SJSA1 (cell line): Measurements from ENCODE around the gene MICB. TPM values are rescaled to one million over a fixed set of nuclear protein-coding genes. Genes with fewer than 3 reads are reported as not detected.
A peak's percentile ranks its signal among the peaks of the same experiment; 100 is the strongest.
"Not testable (repeated sequence)": the region's sequence is repeated elsewhere in the genome, so short reads cannot be mapped to it uniquely, and the experiment has no call there.

Source experiments
- DNase-seq, 2 experiments: peaks; one replicate each; pipeline ENCODE4 v3.0.0-alpha.2; 2015 to 2020; ENCODE audit warnings: low spot score in 2 of 2, low read depth in 1 of 2
- H3K27ac ChIP-seq: fragments of 250-450 bp; sonication (Bioruptor Pico); 2 replicates; pipeline ENCODE4 v1.5.1; 2020; ENCODE audit warnings: mild to moderate bottlenecking, moderate library complexity
- H3K27me3 ChIP-seq: fragments of 250-450 bp; sonication (Bioruptor Pico); replicated peaks from 2 replicates; pipeline ENCODE4 v1.5.1; 2020; ENCODE audit warnings: mild to moderate bottlenecking, moderate library complexity
- H3K36me3 ChIP-seq: fragments of 250-450 bp; sonication (Bioruptor Pico); 2 replicates; pipeline ENCODE4 v1.5.1; 2020; ENCODE audit warnings: mild to moderate bottlenecking
- H3K4me1 ChIP-seq: fragments of 250-450 bp; sonication (Bioruptor Pico); replicated peaks from 2 replicates; pipeline ENCODE4 v1.6.1; 2021; ENCODE audit warnings: mild to moderate bottlenecking
- H3K4me3 ChIP-seq: fragments of 250-450 bp; sonication (Bioruptor Pico); 2 replicates; pipeline ENCODE4 v1.5.1; 2020; ENCODE audit warnings: mild to moderate bottlenecking
- H3K9me3 ChIP-seq: fragments of 250-450 bp; sonication (Bioruptor Pico); replicated peaks from 2 replicates; pipeline ENCODE4 v1.5.1; 2020; ENCODE audit warnings: mild to moderate bottlenecking
- total RNA-seq: library from RNA; depleted of rRNA; stranded (reverse); fragments of >200 nt; shearing (Covaris generic); gene quantifications from 2 replicates; pipeline ENCODE4 v1.2.3, GENCODE V29; 2014

MICB gene
- total RNA-seq, 1 experiment from 2014 or later, result 60.0 TPM

DNA sequence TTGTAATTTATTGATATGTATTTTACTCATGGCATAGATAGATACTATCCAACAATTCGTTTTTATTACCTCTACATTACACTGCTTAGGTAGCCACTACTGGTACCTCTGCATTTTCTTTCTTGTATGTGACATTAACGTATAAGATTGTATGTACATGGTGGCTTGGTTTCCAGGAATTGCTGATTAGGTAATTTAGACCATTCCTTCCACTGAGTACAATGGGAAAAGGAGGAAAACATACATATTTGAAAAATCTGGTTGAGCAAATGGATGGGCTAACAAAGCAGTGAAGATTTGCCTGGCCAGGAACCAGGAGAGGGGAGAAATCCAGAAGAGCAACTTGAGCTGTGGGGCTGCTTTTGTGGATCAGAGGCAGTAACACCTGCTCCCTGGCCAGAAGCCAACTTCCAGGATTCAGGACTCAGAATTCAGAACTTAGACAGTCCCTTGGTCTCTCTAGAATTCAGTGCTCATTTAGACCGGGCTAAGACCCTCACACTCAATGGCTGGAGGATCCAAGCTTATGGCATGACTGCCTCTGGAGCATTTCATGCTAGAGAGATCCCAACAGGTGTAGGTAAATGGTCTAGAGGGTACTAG lies 17.9 kb upstream of the MICB start:
- peaks cover 15% of the 10 kb centered on the region for H3K36me3 ChIP-seq
- no peaks in the 10 kb centered on the region; the same call in 1 of the 2 replicates for H3K4me1 ChIP-seq
- no peak overlapping the region for H3K27ac ChIP-seq
- no peaks in the 10 kb centered on the region for H3K9me3 ChIP-seq
- no peaks in the 10 kb centered on the region for H3K27me3 ChIP-seq
- no peak for DNase-seq
- no peak overlapping the region for H3K4me3 ChIP-seq

DNA sequence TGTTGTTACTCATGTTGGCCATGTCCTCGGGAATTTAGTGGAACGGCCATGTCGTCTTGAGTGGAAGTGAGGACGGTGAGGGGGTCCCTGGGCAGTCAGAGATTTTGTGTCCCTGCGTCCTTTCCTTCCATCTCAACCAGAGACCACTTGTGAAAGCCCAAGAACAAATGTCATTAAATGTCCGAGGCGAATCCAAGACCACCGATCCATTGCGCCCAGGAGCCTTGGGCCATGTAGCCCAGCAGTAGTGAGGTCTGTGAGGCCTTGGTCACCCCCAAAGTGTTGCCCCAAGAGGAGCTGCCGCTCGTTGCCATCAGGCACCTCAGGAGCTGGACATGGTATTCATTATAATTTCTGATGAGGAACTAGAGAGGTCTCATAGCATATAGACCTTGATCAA lies 17.4 kb upstream of the MICB start:
- H3K4me3 ChIP-seq, result no peak overlapping the region
- no peaks in the 10 kb centered on the region for H3K9me3 ChIP-seq
- no peak overlapping the region for H3K27ac ChIP-seq
- DNase-seq, result no peak
- H3K36me3 ChIP-seq, result peaks cover 12% of the 10 kb centered on the region; the same call in 1 of the 2 replicates
- no peaks in the 10 kb centered on the region for H3K27me3 ChIP-seq
- peaks cover 4% of the 10 kb centered on the region for H3K4me1 ChIP-seq

DNA sequence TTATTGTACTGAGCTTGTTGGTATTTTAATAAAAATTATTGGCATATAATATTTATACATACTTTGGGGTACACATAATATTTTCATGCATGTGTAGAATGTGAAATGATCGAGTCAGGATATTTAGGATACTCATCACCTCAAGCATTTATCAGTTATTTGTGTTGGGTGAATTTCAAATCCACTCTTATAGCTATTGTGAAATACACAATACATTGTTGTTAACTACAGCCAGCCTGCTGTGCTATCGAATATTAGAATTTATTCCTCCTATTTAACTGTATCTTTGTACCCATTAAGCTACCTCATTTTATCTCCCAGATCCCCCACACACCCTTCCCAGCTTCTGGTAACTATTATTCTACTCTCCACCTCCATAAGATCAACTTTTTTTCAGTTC lies 14.6 kb upstream of the MICB start:
- Histone ChIP-seq H3K4me3 (no peak overlapping the region), H3K9me3 (no peaks in the 10 kb centered on the region), H3K36me3 (peaks cover 12% of the 10 kb centered on the region; the same call in 1 of the 2 replicates), H3K27me3 (no peaks in the 10 kb centered on the region), H3K27ac (no peak overlapping the region), H3K4me1 (peaks cover 4% of the 10 kb centered on the region)
- DNase-seq, result no peak

- H3K4me3 ChIP-seq, result no peak overlapping the region
Observed at GRCh38 chr6:31485055-31485454, 12.9 kb upstream of the MICB start.

GRCh38 chr6:31486065-31486837 lies 11.7 kb upstream of the MICB start:
- H3K27ac ChIP-seq, H3K4me3 ChIP-seq, H3K4me1 ChIP-seq, H3K27me3 ChIP-seq, DNase-seq, H3K9me3 ChIP-seq, H3K36me3 ChIP-seq: not testable (repeated sequence)

More at GRCh38 chr6:31485055-31485454, 12.9 kb upstream of the MICB start:
- no peak overlapping the region; the same call in 1 of the 2 replicates for H3K27ac ChIP-seq
- peaks cover 8% of the 10 kb centered on the region; the same call in 1 of the 2 replicates for H3K36me3 ChIP-seq
- H3K4me1 ChIP-seq, result peaks cover 4% of the 10 kb centered on the region
- no peaks in the 10 kb centered on the region for H3K27me3 ChIP-seq
- DNase-seq, result peak in 1 of 2 experiments; percentile 15
- H3K9me3 ChIP-seq, result no peaks in the 10 kb centered on the region

DNA sequence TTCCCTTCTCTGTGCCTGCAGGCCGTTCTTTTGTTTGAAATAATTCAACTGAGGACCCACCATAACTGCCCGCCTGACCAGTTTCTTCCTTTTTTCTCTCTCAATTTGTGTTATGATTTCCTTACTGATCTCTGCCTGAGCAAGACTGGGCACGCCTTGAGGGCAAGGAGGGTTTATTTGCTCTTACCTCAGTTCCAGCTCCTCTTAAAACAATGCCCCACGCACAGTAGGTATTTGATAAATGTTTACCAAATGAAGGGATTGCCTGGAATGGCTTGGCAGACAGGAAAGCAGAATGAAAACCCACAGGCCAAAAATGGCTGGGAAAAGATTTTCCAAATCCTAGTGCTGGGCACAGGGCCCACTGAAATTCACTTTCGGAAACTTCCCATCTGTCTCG lies 10.3 kb upstream of the MICB start:
- not testable (repeated sequence) for H3K4me1 ChIP-seq, H3K27ac ChIP-seq, H3K9me3 ChIP-seq, H3K36me3 ChIP-seq, H3K4me3 ChIP-seq, DNase-seq, H3K27me3 ChIP-seq

GRCh38 chr6:31489086-31489485 lies 8.9 kb upstream of the MICB start:
- Histone ChIP-seq H3K4me3 (no peak overlapping the region), H3K9me3 (no peaks in the 10 kb centered on the region), H3K27me3 (no peaks in the 10 kb centered on the region), H3K27ac (no peak overlapping the region), H3K4me1 (peaks cover 9% of the 10 kb centered on the region), H3K36me3 (no peaks in the 10 kb centered on the region)
- DNase-seq, result no peak

- no peak for DNase-seq
- Histone ChIP-seq H3K4me3 (no peak overlapping the region), H3K4me1 (peaks cover 7% of the 10 kb centered on the region), H3K27me3 (no peaks in the 10 kb centered on the region), H3K9me3 (no peaks in the 10 kb centered on the region), H3K27ac (no peak overlapping the region), H3K36me3 (no peaks in the 10 kb centered on the region)
Observed at GRCh38 chr6:31490115-31490873, 7.7 kb upstream of the MICB start.

DNA sequence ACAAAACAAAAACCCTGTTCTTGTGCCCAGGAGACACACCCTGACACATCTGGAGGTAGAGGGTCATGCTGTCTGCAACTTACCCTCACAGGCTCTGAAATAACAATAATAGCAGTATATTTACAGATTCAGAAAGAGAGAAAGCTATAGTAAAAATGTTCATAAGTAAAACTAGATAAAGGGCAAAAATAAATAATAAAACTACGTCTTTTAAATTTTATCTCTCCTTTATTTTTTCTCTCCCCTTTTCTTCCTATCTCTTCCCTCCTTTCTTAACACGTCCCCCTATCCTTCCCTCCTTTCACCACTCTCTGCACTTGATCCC lies 4.4 kb upstream of the MICB start:
- Histone ChIP-seq H3K4me3 (peak overlapping the region; percentile 54), H3K4me1 (peaks cover 24% of the 10 kb centered on the region)
- DNase-seq, H3K9me3 ChIP-seq, H3K27ac ChIP-seq, H3K27me3 ChIP-seq, H3K36me3 ChIP-seq: not testable (repeated sequence)

GRCh38 chr6:31493875-31494694 lies 3.9 kb upstream of the MICB start:
- H3K4me3 ChIP-seq, result peak overlapping the region; percentile 54
- no peaks in the 10 kb centered on the region for H3K27me3 ChIP-seq
- no peaks in the 10 kb centered on the region for H3K9me3 ChIP-seq
- peaks cover 26% of the 10 kb centered on the region for H3K4me1 ChIP-seq
- peaks cover 3% of the 10 kb centered on the region; the same call in 1 of the 2 replicates for H3K36me3 ChIP-seq
- peak overlapping the region; percentile 87 for H3K27ac ChIP-seq
- DNase-seq, result peak; percentile 78 to 84

DNA sequence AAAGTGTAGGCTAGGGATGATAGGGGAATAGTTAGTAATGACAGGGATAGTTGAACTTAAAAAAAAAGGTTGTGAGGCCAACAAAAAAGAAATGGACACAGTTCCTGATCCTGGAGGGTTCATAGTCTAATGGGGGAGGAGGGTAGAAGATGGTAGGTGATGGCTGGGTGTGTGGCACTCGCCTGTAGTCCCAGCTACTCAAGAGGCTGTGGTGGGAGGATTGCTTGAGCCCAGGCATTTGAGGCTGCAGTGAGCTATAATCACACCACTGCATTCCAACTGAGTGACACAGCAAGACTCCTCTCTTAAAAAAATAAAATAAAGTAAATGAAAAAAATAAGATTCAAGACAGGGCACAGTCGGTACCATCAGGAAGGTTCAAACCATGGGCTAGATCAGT lies 2.4 kb upstream of the MICB start:
- Histone ChIP-seq H3K27ac (peak overlapping the region; percentile 87), H3K4me3 (peak overlapping the region; percentile 54), H3K36me3 (peaks cover 3% of the 10 kb centered on the region; the same call in 1 of the 2 replicates)

GRCh38 chr6:31496826-31497225 lies 1.1 kb upstream of the MICB start:
- H3K27me3 ChIP-seq, H3K27ac ChIP-seq, DNase-seq, H3K4me3 ChIP-seq, H3K36me3 ChIP-seq, H3K9me3 ChIP-seq: not testable (repeated sequence)
- peaks cover 24% of the 10 kb centered on the region for H3K4me1 ChIP-seq

More for the DNA sequence above, 2.4 kb upstream of the MICB start:
- DNase-seq, result peak; percentile 81 to 85
- Histone ChIP-seq H3K27me3 (no peaks in the 10 kb centered on the region), H3K9me3 (no peaks in the 10 kb centered on the region), H3K4me1 (peaks cover 26% of the 10 kb centered on the region)

GRCh38 chr6:31498748-31499147 lies 803 bp downstream of the MICB start:
- H3K36me3 ChIP-seq, result peaks cover 10% of the 10 kb centered on the region; the same call in 1 of the 2 replicates
- no peak for DNase-seq
- H3K4me3 ChIP-seq, result no peak overlapping the region
- no peaks in the 10 kb centered on the region for H3K27me3 ChIP-seq
- no peaks in the 10 kb centered on the region for H3K9me3 ChIP-seq
- H3K27ac ChIP-seq, result no peak overlapping the region
- H3K4me1 ChIP-seq, result peaks cover 22% of the 10 kb centered on the region
